DND-41 (cell line): ENCODE data around the gene LYPLA2.

ENCODE experiments used
- EZH2 ChIP-seq: IDR thresholded peaks from 3 replicates; pipeline ENCODE4 v1.6.1; 2012; ENCODE audit warnings: borderline replicate concordance, low read depth, mild to moderate bottlenecking, moderate library complexity, low read length, inconsistent platforms; ENCODE audit not compliant: severe bottlenecking
- TF ChIP-seq, protein P1 (sequence below): IDR thresholded peaks from 2 replicates; pipeline ENCODE4 v1.5.1; 2012; ENCODE audit warnings: borderline replicate concordance, low read length, moderate library complexity, mild to moderate bottlenecking; ENCODE audit not compliant: poor library complexity, severe bottlenecking; ENCODE audit errors: extremely low read depth

- TF ChIP-seq, protein P1, sequence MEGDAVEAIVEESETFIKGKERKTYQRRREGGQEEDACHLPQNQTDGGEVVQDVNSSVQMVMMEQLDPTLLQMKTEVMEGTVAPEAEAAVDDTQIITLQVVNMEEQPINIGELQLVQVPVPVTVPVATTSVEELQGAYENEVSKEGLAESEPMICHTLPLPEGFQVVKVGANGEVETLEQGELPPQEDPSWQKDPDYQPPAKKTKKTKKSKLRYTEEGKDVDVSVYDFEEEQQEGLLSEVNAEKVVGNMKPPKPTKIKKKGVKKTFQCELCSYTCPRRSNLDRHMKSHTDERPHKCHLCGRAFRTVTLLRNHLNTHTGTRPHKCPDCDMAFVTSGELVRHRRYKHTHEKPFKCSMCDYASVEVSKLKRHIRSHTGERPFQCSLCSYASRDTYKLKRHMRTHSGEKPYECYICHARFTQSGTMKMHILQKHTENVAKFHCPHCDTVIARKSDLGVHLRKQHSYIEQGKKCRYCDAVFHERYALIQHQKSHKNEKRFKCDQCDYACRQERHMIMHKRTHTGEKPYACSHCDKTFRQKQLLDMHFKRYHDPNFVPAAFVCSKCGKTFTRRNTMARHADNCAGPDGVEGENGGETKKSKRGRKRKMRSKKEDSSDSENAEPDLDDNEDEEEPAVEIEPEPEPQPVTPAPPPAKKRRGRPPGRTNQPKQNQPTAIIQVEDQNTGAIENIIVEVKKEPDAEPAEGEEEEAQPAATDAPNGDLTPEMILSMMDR = no peak
- TF ChIP-seq EZH2 = no peak
These were observed 1.4 kb downstream of the LYPLA2 start for GRCh38 chr1:23792151-23792945.
